ENCODE results near the gene TYR.
A peak's percentile ranks its signal among the peaks of the same experiment; 100 is the strongest.
"Not testable (repeated sequence)": the region's sequence is repeated elsewhere in the genome, so short reads cannot be mapped to it uniquely, and the experiment has no call there.

TYR gene

DNA sequence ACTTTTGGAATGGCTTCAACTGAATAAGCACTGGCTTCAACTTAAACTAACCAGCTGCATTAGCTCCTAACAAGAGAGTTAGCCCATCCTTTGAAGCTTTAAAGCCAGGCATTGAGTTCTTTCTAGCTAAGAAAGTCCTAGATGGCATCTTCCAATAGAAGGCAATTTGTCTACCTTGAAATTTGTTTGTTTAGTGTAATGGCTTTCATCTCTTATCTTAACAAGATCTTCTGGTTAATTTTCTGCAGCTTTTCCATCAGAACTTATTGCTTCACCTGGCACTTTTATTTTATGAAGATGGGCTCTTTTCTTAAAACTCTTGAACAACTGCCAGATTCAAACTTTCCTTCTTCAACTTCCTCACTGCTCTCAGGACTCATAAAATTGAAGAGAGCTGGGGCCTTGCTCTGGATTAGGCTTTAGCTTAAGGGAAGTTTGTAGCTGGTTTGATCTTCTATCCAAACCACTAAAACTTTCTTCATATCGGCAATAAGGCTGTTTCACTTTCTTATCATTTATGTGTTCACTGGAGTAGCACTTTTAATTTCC lies 94.9 kb downstream of the TYR start:
- DNase-seq (ENCODE audit: low read depth, low spot score): not testable (repeated sequence)

DNA sequence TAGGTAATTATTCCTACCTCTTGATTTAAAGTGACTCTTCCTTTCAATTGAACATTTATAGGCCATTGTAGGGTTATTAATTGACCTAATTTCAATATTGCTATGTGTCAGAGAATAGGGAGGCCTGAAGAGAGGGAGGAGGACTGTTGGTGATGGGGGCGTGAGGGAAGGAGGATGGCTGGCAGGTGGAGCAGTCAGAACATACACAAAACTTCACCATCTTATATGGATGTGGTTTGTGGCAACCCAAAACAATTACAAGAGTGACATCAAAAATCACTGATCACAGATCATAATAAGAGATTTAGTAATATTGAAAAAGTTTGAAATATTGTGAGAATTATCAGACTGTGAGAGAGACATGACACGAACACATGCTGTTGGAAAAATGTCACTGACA lies 95.5 kb downstream of the TYR start:
- not testable (repeated sequence) for DNase-seq (ENCODE audit: low read depth, low spot score)

DNA sequence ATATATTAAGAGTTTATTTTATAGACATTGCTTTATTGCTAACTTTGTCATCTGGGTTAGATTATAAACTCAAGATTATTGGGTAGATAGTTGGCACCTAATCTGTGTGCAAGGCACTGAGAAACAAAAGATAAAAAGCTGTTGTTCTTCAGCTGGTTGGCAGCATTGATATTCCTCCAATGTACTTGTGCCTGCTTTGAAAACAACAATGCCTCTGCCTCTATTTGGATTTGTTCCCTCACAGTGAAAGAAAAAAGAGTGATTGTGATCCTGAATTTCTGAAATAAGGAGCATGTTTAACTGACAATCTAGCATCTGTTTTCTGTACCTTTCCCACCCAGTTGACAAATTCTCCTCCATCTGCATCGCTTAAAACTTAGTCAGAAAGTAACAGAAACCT lies 98.3 kb downstream of the TYR start:
- DNase-seq (ENCODE audit: low read depth, low spot score): no peak

DNA sequence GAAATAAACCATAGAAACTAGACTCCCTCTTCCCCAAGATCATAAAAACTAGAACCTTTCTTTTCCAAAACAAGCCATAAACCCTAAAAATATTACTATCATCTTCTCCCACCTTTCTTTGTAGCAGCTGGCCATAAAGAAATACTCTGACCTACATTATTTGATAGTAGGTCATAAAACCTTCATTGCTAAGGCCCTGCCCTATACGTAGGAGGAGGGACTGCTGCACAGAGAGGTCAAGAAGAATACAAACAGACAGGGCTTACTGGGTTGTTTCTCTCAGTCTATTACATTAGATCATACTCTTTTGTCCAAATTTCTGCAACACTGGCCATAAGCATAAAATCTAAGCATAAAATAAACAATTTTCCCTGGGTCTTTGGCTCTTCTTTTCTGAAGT lies 101.5 kb downstream of the TYR start:
- DNase-seq (ENCODE audit: low read depth, low spot score): no peak

DNA sequence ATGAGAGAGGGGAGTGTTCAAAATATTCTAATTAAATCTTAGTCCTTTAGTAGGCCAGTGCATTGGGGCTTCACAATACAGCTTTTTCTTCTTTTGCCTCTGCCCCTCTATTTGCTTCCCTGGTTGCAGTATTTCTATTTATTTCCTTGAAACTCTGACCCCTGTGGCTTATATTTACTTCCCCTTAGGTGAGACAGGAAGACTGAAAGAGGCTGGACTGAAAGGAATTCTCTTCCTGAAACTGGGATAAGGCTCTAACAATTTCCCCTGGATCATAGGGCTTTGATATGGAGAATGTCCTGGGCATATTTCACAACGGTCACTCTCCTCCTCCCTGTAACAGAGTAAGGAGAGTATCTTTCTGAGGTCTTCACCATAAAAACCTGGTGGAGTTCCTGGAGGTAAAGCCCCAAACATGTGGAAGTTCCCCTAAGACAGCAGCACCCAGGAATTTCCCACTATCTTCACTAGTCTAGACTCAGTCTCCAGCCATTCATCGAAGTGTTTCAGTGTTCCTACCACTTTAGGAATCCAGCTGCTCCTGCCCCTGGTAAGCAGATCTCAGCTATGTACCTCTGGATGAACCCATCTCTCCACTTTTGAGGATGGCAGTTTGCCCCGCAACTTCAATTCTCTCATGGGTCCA lies 103.5 kb downstream of the TYR start:
- DNase-seq (ENCODE audit: low read depth, low spot score): not testable (repeated sequence)

DNA sequence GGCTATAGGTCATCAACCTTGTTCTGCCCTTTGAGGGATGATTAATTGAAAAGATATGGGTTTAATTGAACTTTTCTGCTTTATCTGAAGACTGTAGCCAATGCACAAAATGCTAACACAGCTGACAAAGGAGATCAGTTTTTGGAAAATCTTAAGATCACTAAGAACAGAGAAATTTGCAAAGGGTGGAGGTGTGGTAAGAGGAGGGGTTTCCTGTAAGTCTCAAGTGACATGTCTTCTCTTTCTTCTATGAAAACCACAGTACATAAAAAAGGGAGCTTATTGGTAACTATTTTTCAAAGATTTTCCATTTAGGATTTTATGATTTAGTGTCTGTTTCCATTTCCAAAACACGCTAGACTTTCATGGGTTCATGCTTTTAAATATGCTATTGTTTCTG lies 108.9 kb downstream of the TYR start:
- DNase-seq (ENCODE audit: low read depth, low spot score): not testable (repeated sequence)

DNA sequence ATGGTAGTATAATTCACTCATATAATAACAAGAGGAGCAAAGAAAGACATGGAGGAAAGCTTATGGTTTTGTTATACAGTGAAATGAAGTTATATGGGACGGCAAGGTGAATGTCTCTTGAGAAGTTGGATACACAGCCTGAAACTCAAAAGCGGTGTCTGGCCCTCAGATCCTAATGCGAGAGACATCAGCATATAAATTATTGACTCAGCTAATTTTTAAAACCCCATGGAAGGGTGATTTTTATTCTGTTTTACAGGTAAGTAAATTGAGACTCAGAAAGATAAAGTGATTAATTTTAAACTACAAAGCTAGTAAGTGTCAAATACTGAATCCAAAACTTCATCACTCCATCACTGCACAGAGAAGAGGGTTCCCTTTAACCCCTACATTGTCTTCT lies 110.3 kb downstream of the TYR start:
- DNase-seq (ENCODE audit: low read depth, low spot score): not testable (repeated sequence)

DNA sequence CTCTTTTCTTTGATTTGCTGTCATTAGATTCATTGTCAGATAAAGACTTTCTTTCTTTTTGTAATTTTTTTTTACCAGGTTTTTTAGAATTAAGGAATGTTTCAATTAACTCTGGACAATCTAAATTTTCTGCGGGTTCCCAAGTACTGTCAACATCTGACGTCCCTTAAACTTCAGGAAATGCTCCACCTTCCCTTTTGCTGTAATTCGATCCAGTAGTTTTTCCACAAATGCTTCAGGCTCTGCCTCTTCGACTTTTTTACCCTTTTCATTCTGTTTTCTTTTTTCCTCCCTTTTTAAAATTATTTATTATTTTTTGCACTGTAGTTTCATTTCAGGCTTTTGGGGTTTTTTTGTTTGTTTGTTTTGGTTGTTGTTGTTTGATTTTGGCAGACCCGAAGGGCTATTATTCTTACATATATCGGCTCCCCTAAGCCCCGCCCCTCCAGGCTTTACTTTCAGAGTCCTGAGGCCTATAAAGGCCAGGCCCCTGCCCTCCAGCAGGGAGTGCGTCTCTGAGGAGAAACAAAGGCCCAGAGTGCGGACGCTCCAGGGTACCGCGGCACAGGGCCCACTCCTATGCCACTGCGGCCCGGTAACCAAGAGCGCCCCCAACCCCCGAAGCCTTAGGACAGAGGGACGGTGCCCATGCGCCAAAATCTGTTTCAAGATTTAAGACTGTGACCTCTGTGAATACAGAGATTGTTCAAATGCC lies 116.4 kb downstream of the TYR start:
- DNase-seq (ENCODE audit: low read depth, low spot score): peak; percentile 68

DNA sequence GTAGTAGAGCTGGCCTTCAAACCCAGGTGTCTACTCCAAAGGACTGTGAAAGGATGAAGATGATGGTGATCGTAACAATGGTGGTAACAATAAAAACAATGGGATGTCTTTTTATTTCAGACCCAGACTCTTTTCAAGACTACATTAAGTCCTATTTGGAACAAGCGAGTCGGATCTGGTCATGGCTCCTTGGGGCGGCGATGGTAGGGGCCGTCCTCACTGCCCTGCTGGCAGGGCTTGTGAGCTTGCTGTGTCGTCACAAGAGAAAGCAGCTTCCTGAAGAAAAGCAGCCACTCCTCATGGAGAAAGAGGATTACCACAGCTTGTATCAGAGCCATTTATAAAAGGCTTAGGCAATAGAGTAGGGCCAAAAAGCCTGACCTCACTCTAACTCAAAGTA lies 117.3 kb downstream of the TYR start:
- DNase-seq (ENCODE audit: low read depth, low spot score): peak; percentile 14

DNA sequence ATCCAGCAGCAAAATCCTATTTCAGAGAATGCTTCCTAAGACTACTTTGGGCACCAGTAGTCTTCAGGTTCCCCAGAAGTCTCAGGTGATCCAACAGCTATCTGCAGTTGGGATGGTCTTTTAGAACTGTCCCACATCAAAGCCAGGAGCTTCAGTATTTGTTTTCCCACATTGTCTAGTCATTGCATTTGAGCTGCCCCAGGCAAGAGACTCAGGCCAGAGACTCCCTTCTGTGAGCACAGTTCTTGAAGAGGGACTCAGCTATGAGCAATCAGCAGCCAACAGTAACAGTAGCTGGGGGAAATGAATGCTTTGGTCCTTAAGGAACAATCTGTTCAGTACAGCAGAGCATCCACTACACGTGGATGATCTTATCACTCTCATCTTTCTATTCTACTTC lies 125.4 kb downstream of the TYR start:
- peak; percentile 50 for DNase-seq (ENCODE audit: low read depth, low spot score)

DNA sequence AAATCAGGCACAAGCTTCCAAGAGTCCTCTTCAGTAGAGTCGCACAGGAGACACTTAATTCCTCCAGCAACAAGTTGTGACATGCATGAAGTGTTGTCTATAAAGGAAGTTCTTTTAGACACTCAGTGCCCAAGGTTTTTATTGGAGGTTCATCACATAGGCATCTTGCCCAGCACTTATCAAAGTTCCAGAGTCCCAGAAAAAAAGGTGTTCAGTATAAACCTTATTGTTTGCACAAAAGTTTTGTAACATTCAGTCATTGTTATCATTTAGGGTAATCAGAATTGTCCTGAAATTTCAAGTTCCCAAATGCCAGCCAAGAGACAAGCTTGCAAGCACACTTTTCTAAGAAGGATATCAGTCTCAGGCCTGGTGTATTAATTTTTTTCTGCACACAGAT lies 130.6 kb downstream of the TYR start:
- DNase-seq (ENCODE audit: low read depth, low spot score): not testable (repeated sequence)

DNA sequence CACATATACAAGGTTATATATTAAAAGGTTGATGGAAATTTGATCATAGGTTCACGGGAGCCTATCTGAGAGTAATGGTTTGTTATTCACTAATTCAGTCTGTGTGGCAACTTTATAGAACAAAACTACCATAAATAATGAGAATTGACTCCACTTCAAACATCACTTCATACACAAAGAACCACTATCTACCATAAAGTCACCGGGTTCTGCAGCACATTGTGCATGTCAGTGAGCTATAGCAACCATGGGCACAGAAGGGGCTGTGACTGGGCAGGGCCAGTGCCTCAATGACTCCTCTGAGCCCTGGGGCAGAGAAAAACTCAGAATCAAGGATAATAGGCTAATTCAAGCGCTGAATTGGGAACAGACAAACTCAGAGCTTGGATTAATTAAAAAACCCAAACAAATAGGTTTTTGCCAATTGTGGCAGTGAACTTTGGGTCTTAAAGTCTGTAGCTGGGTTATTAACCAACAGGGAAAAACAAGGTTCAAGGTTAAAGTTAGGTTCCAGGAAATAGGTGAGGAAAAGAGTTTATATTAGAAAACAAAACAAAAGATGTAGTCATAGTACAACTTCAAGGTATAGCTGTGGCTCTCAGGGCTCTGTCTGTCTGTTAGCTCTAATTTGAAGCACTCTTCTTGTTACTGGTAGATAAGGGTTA lies 131.8 kb downstream of the TYR start:
- not testable (repeated sequence) for DNase-seq (ENCODE audit: low read depth, low spot score)

DNA sequence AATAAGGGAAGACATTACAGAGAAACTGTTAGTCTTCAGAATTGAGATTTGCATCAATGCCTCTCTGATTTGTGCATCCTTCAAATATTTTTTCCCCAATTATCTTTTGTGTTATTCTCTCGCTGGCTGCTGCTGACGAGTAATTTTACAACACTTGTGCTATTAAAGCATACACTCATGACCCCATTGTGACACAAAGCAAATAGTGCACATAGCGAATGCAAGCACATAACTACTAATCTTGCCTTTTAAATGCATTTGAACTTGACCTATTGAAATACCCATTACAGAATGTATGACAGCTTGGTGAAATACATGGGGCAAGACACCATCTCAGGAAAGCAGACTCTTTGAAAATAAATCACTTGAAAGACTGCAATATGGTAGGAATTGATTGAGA lies 132.9 kb downstream of the TYR start:
- DNase-seq (ENCODE audit: low read depth, low spot score): not testable (repeated sequence)

DNA sequence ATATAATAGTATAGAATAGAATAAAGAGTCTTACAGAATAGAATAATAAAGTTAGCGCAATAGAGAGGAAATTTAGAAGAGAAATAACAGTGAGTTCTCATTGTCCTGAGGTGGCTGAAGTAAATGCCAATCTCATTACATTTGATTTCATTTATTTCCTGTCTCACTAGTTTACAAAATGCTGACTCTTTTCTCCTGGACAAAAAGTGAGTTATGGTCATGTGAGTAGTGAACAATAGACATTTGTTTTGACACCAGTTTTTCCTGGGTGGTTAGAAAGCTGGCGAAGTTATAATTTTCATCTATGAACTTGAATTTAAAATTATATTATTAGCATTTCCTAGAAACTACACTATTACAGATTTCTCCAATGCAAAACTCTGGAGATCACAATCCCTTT lies 143.7 kb downstream of the TYR start:
- DNase-seq (ENCODE audit: low read depth, low spot score): no peak

DNA sequence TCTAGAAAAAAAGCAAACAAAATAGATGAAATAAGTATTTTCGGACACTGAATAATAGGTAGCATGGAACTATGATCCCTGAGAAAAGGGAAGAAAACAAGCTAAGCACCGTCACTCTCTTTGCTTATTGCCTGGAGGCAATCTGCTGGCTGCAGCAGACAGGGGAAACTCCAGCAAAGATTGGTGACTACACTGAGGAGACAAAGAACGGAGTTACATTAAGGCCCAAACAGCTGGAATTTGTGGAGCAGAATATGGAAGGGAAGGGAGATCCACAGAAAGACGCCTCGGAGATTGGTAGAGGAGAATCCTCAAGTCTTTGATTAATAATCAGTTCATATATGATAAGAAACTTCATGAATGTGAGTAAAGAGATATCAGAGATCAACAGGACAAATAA lies 150.2 kb downstream of the TYR start:
- peak; percentile 65 for DNase-seq (ENCODE audit: low read depth, low spot score)

DNA sequence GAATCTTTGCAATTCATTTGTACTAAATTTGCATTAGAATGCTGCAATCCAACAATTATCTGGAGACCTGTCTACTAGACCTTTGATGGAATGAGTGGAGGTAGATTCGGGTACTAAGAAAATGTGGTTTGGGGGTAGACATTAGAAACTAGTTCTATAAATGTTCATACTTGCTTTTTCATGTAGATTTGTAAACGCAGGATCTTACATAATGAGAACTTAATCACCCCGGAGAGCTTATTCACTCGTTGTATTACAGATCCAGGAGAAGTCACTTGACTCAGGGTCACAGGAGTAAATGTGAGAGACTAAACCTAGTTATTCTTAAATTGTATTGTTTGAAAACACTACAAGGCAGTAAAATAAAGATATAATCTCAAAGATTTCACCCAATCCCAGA lies 154.3 kb downstream of the TYR start:
- not testable (repeated sequence) for DNase-seq (ENCODE audit: low read depth, low spot score)

DNA sequence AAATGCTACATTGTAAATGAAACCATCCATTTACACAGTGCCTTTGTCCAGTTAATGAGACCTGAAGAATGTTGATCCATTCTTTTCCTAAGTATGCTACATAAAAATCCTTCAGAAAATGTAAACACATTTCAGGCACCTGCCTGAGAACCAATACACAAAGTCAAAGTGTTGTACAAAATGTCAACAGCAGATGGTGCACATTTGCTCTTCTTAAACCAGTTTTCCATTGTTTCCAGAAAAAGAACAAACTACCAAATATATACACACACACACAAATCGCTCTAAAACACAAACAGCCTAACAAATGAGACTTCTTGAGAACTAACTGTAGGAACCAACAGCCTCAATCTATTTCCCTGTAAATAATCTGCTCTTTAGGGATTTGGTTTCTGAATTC lies 156.0 kb downstream of the TYR start:
- peak; percentile 3 for DNase-seq (ENCODE audit: low read depth, low spot score)

DNA sequence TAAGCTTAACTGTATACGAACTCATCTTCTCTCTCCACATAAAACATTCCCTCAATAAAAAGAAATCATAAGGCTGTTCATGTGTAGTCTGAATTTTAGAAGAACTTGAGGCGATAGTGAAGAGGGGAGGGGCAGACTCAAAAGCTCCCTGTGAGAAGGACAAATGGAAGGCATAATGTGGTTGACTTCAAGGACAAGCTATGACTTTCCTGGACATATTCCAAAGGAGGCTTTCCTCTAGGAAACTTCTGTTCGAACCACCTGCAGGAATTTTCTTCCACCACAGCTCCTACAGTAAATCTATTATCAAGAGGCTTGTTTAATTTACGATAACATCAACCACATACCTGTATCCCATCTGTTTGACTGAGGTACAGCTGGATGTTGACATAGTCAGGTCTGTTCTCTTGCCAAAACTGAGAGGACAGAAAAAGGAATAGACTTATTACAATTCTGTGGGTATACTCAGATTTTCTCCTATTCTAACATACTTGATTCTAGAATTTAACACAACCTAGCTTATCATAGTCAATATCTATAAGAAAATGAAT lies 159.5 kb downstream of the TYR start:
- DNase-seq (ENCODE audit: low read depth, low spot score): not testable (repeated sequence)

DNA sequence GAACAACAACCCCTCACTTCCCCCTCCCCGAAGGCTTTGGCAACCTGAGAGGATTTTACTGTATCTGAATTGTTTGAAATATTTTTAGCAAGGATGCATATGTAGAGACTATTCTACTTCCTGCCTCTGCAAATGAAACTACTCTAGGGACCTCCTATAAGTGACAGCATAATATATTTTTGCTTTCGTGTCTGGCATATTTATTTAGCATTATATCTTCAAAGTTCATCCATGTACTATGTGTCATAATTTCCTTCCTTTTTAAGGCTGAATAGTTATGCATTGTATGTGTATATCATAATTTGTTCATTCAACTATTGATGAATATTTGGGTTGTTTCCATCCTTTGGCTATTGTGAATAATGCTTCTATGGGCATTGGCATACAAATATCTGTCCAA lies 160.4 kb downstream of the TYR start:
- not testable (repeated sequence) for DNase-seq (ENCODE audit: low read depth, low spot score)

DNA sequence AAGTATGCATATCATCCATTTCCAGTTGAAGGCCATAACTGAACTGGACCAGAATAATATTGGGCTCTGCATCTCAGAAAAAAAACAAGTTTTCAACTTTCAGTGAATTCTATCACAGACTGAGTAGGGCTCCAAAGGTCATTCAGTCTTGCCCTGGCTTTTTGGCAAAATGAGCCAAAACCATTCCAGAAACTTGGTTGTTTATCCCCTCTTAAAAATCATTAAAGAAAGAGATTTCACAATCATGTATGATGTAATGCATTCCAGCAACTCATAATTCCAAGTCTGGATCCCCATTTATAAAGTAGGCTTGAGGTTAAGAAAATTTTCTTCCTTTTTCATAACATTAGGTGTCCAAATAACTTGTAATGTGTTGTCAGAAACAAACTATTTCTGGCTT lies 162.8 kb downstream of the TYR start:
- not testable (repeated sequence) for DNase-seq (ENCODE audit: low read depth, low spot score)

DNA sequence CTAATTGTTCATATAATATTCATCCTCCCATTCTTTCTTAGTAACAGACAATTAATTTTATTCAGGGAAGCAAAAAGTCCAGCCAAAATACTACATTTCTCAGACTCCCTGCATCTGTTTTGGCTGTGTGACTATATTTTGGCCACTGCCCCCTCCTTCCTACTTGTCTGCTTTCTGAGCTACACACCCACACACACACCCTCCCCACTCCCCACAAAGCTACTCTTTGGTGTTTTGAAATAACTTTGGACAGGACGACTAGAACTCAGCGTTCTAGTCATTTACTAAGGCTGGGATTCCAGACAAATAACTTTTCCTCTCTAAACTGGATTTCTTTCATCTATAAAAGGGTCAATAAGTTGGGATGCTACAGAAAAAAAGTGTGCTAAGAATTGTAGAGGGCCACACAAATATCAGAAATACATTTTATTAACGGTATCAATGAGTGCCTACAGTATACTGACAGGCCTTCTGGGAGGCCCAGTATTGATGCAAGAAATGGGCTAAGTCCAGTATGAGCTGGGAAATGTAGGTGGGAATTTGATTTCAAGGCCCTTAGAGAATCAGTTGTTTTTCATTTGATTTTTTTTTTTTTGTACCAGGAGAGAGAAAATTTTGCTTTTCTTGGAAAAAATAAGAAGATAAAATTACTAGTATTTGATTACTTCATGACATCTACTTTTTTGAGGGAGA lies 165.4 kb downstream of the TYR start:
- DNase-seq (ENCODE audit: low read depth, low spot score): not testable (repeated sequence)

All from ELF-1 (cell line).